HG02973 (cell line): Measurements from ENCODE around the gene EML3.
"Not testable (repeated sequence)": the region's sequence is repeated elsewhere in the genome, so short reads cannot be mapped to it uniquely, and the experiment has no call there.

Experiments
- ATAC-seq: cut with Tn5 transposase; IDR thresholded peaks from one replicate; pipeline ENCODE4 v1.9.1; 2021; ENCODE audit warnings: moderate library complexity; ENCODE audit not compliant: unreplicated experiment

Gene EML3

GRCh38 chr11:62621567-62622470 is 9.2 kb upstream of the EML3 start, which contains the start of gene B3GAT3:
Gene B3GAT3, minus strand, starts transcription at chr11:62621986. Its CDS starts 39 bp downstream, at chr11:62621947.
- ATAC-seq: peak; percentile 88

- ATAC-seq: no peak
These were observed 8.5 kb upstream of the EML3 start for GRCh38 chr11:62621027-62621566.

- not testable (repeated sequence) for ATAC-seq
These were observed 4.4 kb upstream of the EML3 start for GRCh38 chr11:62616957-62617356.

DNA sequence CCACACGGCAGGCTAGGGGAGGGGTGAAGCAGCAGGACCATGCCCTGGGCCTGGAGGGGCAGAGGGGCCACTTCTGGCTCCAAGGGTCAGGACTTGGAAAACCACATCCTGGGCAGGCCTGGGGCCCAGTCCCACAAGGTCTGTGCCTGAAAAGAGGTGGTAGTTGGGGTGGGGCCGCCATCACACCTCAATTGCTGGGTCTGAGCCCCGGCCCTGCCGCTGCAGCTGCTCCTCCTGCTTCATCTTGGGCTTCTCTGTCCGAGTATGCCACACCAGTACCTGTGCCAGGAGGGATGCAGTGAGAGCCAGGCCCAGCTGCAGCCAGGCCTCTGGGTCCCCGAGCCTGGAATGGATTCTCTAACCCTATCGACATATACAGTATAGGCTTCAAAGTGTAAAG is 2.9 kb upstream of the EML3 start:
- ATAC-seq: no peak

- ATAC-seq: no peak
These were observed 1.7 kb upstream of the EML3 start for GRCh38 chr11:62614275-62614674.

DNA sequence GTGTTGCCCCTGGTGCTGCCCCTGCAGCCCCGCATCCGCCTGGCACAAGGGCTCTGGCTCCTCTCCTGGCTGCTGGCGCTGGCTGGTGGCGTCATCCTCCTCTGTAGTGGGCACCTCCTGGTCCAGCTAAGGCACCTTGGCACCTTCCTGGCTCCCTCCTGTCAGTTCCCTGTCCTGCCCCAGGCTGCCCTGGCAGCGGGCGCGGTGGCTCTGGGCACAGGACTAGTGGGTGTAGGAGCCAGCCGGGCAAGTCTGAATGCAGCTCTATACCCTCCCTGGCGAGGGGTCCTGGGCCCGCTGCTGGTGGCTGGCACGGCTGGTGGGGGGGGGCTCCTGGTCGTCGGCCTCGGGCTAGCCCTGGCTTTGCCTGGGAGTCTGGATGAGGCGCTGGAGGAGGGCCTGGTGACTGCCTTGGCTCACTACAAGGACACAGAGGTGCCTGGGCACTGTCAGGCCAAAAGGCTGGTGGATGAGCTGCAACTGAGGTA is 760 bp upstream of the EML3 start:
- no peak for ATAC-seq

GRCh38 chr11:62611705-62612365 is 740 bp downstream of the EML3 start:
- peak; percentile 19 for ATAC-seq

- no peak for ATAC-seq
These were observed 1.5 kb downstream of the EML3 start for GRCh38 chr11:62610814-62611704.

- ATAC-seq: no peak
These were observed 2.2 kb downstream of the EML3 start for GRCh38 chr11:62610403-62610802.

DNA sequence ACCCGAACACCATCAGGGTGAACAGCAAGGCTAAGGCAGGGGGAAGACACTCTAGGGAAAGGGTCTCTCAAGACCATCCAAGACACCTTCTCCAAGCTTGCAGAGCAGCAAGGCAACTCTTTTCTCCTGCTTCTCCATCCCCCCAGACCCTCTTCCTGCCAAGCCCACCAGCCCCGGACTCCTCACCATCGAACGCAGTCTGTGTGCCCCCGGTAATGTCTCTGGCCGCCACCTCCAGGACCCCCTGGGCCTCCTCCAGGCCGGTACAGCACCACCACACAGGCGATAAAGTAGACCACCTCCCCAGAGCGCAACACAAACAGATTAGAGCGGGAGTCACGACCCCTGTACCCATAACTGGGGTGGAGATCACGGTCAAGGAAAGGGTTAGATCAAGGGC is 3.8 kb downstream of the EML3 start:
- no peak for ATAC-seq

GRCh38 chr11:62607714-62608113 is 4.9 kb downstream of the EML3 start:
- no peak for ATAC-seq

DNA sequence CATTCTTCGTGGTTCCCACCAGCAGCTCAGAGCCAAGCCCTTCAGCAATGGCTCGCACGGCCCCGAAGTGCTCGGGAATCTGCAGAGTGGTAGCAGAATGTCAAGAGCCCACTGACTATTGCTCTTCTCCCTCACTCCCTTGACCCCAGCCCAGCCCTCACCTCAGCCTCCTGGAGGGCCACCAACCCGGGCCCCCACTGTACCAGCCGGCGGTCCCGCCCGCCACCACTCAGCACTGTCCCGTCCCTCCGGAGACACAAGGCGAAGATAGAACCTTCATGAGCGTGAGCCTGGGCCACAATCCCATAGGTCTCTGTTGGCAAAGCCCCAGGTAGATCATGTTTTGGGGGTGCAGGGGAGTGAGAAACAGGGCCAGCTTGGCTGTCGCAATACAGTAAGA is 6.7 kb downstream of the EML3 start:
- ATAC-seq: no peak

DNA sequence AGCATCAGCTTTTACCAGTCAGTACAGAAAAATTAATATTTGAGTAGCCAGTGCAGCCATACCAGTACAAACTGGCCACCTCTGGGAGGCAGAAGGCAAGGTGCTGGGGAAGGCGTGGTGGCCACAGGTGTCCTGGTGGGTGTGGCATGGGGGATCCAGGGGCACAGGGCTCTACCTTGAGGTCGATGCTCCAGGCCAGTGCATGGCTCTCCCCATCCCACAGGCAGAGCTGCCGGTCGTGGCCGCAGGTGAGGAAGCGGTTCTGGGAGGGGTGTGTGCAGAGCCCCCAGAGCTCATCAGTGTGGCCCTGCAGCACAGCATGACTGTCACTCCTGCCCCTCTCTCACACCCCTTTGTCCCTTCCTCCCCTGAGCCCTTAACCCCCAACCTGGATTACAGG is 7.1 kb downstream of the EML3 start:
- ATAC-seq: no peak

GRCh38 chr11:62604460-62605120 is 8.0 kb downstream of the EML3 start:
- ATAC-seq: no peak

- no peak for ATAC-seq
These were observed 8.7 kb downstream of the EML3 start for GRCh38 chr11:62603776-62604299.

DNA sequence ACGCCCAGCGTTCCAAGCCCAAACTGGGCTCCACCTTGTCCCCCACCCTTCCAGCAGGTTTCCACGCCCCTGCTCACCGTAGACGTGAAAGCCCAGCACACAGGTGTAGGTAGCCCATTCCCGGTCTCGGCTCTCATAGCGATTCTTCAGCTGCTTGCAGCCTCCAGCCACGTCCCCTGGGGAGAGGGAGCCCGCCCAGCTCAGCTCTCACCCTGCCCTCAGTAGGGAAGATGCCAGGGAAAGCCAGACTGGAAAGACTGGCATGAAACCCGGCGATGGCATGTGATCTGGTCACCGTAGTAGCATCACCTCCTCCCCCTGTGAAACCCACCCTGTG is 9.5 kb downstream of the EML3 start:
- ATAC-seq: no peak

- no peak for ATAC-seq
These were observed 10.2 kb downstream of the EML3 start for GRCh38 chr11:62602141-62603071.

DNA sequence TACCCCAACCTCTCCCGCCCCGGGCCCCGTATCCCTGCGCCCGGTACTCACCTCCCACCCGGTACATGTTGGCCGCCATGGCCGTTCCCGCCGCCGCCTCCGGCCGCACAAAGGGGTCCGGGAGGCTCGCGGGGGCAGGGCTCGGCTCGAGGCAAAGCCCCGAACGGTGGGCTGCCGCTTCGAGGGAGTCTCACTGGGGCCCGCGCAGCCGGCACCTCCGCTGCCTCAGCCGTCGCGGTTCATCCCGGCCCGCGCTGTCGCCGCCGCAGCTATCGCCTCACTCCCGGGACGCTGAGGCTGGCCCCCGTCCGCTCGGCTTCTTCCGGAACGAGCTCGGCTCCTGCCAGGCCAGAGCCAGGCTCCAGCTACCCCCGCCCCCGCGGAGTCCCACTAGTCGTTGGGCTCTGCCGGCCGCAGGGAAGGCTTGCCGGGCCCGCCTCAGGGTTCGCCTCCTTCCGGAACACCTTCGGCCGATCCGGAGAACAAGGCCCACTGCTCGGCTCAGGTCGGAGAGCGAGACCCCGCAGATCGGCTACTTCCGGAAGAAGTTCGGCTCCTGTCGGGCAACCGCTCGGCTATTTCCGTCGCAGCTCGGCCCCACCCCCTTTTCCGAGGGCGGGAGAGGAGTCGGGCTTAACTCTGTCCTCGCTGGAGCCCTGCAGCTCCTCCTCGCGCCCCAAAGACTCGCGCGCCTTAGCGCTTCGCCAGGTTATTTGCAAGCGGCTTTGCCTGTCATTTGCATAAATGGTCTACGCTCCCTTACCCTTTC is 11.0 kb downstream of the EML3 start, which contains the start of gene MTA2:
Gene MTA2, minus strand, starts transcription at position 494 of the 769 bp plus-strand sequence. Its CDS starts 415 bp downstream, at position 79.
- peak; percentile 72 for ATAC-seq
